ENCODE measurements around the gene NRCAM. TPM values are rescaled to one million over a fixed set of nuclear protein-coding genes. Genes with fewer than 3 reads are reported as not detected.

The NRCAM gene
- total RNA-seq, 1 donor, result 1.3 TPM

DNA sequence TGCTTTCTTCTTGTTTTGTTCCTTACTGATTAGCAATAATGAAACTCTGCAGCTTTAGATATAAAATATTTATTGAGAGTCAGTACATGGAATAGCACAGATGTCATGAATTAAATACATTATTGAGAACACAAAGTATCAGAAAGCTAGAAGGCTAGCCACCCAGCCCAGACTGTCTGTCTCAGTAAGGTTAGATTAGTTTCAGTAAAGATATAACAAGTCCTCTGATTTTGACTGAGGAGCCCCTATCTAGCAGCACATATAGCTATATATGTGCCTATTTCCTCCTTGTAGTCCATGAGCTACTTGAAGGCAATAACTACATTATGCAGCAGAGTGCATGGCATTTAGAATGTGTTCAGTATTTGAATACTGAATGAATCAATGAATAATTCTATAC lies 81.3 kb downstream of the NRCAM start:
- no peak overlapping the region for H3K4me3 ChIP-seq (ENCODE audit: low read depth, low read length)
- DNase-seq (ENCODE audit: low read depth), result no peak
- TF ChIP-seq, protein P1, sequence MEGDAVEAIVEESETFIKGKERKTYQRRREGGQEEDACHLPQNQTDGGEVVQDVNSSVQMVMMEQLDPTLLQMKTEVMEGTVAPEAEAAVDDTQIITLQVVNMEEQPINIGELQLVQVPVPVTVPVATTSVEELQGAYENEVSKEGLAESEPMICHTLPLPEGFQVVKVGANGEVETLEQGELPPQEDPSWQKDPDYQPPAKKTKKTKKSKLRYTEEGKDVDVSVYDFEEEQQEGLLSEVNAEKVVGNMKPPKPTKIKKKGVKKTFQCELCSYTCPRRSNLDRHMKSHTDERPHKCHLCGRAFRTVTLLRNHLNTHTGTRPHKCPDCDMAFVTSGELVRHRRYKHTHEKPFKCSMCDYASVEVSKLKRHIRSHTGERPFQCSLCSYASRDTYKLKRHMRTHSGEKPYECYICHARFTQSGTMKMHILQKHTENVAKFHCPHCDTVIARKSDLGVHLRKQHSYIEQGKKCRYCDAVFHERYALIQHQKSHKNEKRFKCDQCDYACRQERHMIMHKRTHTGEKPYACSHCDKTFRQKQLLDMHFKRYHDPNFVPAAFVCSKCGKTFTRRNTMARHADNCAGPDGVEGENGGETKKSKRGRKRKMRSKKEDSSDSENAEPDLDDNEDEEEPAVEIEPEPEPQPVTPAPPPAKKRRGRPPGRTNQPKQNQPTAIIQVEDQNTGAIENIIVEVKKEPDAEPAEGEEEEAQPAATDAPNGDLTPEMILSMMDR (IDR thresholded peaks at IDR 0.05; ENCODE audit: insufficient read depth, low read depth, low read length), result no peak

DNA sequence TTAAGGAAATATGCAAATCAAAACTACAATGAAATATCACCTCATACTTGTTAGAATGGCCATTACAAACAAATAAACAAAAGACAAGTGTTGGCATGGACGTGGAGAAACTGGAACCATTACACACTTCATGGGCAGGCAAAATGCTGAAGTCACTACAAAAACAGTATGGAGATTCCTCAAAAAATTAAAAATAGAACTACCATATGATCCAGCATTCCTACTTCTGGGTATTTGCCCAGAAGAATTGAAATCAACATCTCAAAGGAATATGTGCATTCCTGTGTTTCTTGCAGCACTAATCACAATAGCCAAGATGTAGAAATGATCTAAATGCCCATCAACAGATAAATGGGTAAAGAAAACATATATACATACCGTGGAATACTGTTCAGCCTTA lies 83.6 kb downstream of the NRCAM start:
- DNase-seq (ENCODE audit: low read depth), result no peak
- TF ChIP-seq, protein P1 (IDR thresholded peaks at IDR 0.05; ENCODE audit: insufficient read depth, low read depth, low read length), result no peak
- H3K4me3 ChIP-seq (ENCODE audit: low read depth, low read length), result no peak overlapping the region

DNA sequence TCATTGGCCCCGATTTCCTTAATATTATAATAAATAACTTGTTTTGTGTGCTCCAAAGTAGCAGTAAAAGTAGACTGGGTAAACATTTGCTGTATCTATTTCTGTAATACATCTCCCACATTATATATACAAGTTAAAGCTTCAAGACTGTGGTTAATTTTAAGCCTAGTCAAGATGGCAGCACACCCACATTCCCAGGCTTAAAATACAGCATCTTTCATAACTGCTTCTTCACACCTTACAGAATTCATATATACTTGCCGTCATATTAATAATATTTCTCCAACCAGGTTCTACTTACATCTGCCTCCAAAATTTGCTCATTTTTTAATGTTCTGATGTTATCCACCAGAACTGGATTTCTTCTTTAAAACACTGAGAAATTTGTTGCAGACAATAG lies 85.6 kb downstream of the NRCAM start:
- H3K4me3 ChIP-seq (ENCODE audit: low read depth, low read length), result no peak overlapping the region
- TF ChIP-seq, protein P1 (IDR thresholded peaks at IDR 0.05; ENCODE audit: insufficient read depth, low read depth, low read length), result no peak
- DNase-seq (ENCODE audit: low read depth), result no peak

- TF ChIP-seq, protein P1 (IDR thresholded peaks at IDR 0.05; ENCODE audit: insufficient read depth, low read depth, low read length), result no peak
- no peak for DNase-seq (ENCODE audit: low read depth)
- H3K4me3 ChIP-seq (ENCODE audit: low read depth, low read length), result no peak overlapping the region
Measured at GRCh38 chr7:108368466-108368865, 87.8 kb downstream of the NRCAM start.

DNA sequence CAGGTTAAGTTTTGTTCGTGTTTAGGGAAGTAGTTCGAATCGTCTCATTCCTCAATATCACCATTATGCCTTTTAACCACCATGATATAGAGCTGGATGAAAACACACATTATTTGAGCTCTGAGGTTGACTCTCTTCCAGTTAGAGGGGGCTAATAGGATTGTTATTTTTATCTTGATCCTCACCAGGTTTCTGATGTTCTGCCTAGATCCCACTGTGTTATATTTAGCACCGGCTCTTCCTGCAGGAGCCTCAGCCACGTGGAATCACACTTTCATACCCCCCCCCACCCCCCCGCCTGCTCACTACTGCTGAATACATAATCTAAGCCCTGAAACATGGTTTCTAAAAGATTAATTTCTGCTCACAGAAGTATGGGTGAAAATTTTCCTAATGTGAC lies 88.3 kb downstream of the NRCAM start:
- TF ChIP-seq, protein P1 (IDR thresholded peaks at IDR 0.05; ENCODE audit: insufficient read depth, low read depth, low read length), result no peak
- no peak overlapping the region for H3K4me3 ChIP-seq (ENCODE audit: low read depth, low read length)
- DNase-seq (ENCODE audit: low read depth), result no peak

- TF ChIP-seq, protein P1 (IDR thresholded peaks at IDR 0.05; ENCODE audit: insufficient read depth, low read depth, low read length), result no peak
- no peak overlapping the region for H3K4me3 ChIP-seq (ENCODE audit: low read depth, low read length)
- no peak for DNase-seq (ENCODE audit: low read depth)
Measured at GRCh38 chr7:108367314-108367713, 88.9 kb downstream of the NRCAM start.

DNA sequence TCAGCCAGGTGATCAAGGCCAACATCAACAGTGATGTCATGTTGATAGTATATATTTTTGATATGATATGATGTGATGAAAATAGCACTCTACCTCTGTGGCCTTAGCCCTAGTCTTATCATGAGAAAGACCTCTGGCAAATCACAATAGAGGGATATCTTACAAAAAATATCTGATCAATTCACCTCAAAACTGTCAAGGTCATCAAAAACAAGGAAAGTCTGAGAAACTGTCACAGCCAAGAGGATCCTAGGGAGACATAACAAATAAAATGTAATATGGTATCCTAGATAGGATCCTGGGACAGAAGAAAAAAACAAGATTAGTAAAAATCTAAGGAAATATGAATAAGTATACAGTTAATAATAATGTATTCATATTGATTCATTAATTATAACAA lies 92.6 kb downstream of the NRCAM start:
- DNase-seq (ENCODE audit: low read depth), result no peak
- TF ChIP-seq, protein P1 (IDR thresholded peaks at IDR 0.05; ENCODE audit: insufficient read depth, low read depth, low read length), result no peak
- H3K4me3 ChIP-seq (ENCODE audit: low read depth, low read length), result no peak overlapping the region
